NB4 (cell line): ENCODE measurements around the gene TTC31.
A peak's percentile ranks its signal among the peaks of the same experiment; 100 is the strongest.

Source experiments
- DNase-seq: peaks from one replicate; pipeline ENCODE4 v3.0.0; 2010; ENCODE audit warnings: low read depth
- H3K4me3 ChIP-seq: one replicate; pipeline ENCODE4 v1.5.1; 2011; ENCODE audit warnings: mild to moderate bottlenecking, low read depth, low read length, moderate library complexity
- CTCF ChIP-seq: IDR thresholded peaks from one replicate; pipeline ENCODE4 v1.5.1; 2012; ENCODE audit warnings: low read depth, low read length
- MAX ChIP-seq: IDR thresholded peaks from 2 replicates; pipeline ENCODE4 v1.6.1; 2011; ENCODE audit warnings: low read depth, low read length
- MYC ChIP-seq: IDR thresholded peaks from 2 replicates; pipeline ENCODE4 v1.6.1; 2011; ENCODE audit warnings: low read depth, low read length
- POLR2A ChIP-seq: IDR thresholded peaks from 2 replicates; pipeline ENCODE4 v1.6.1; 2011; ENCODE audit warnings: mild to moderate bottlenecking; ENCODE audit not compliant: insufficient read length; ENCODE audit errors: extremely low read depth

TTC31 gene

GRCh38 chr2:74503506-74504475 lies 20.9 kb downstream of the TTC31 start:
- DNase-seq = no peak
- H3K4me3 ChIP-seq = no peak overlapping the region

GRCh38 chr2:74504591-74504990 lies 21.7 kb downstream of the TTC31 start:
- TF ChIP-seq MAX (no peak), MYC (no peak), POLR2A (no peak), CTCF (no peak)
- H3K4me3 ChIP-seq = no peak overlapping the region
- DNase-seq = no peak

More at GRCh38 chr2:74503506-74504475, 20.9 kb downstream of the TTC31 start:
- no peak for TF ChIP-seq MAX
- TF ChIP-seq MYC = no peak
- TF ChIP-seq POLR2A = no peak
- no peak for TF ChIP-seq CTCF

- TF ChIP-seq CTCF (no peak), MAX (no peak), MYC (no peak), POLR2A (no peak)
- peak overlapping the region; percentile 39 for H3K4me3 ChIP-seq
- no peak for DNase-seq
These were observed 22.8 kb downstream of the TTC31 start for GRCh38 chr2:74505448-74506246.

- TF ChIP-seq MYC = peak; percentile 92
- TF ChIP-seq POLR2A = peak; percentile 54
- TF ChIP-seq CTCF = peak; percentile 70
- TF ChIP-seq MAX = peak; percentile 93
- H3K4me3 ChIP-seq = peak within 1 kb of the TSS; percentile 70
- DNase-seq = peak; percentile 98
These were observed 24.5 kb downstream of the TTC31 start, which contains the start of gene PCGF1 for GRCh38 chr2:74507145-74507925. Gene PCGF1 (minus strand): TSS chr2:74507695. CDS start chr2:74507668, 27 bp downstream.

- TF ChIP-seq MYC (no peak), CTCF (no peak), MAX (no peak), POLR2A (no peak)
- peak overlapping the region; percentile 70 for H3K4me3 ChIP-seq
- peak; percentile 34 for DNase-seq
These were observed 25.1 kb downstream of the TTC31 start for GRCh38 chr2:74507926-74508520.
